Measurements from ENCODE around the gene CRABP2. TPM values are rescaled to one million over a fixed set of nuclear protein-coding genes. Genes with fewer than 3 reads are reported as not detected.

Gene CRABP2
- total RNA-seq, 1 experiment from 2014 or later: 1,115 TPM

DNA sequence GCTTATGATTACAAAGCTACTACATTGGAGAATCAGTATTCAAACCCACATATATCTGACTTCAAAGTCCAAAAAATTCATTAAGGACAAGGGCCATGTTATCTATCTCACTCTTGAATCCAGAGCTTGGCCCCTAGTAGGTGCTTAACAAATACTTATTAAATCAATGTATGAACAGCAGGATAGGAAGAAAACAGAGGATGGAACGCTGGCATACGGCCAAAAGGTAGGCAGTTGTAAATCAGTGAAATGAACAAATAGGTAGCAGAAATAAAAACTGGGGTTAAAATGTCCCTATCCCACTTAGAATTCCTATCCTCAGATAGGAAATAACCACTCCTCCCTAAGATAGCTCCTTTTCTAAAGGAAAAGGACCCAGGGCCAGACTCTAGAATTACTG is 33.5 kb upstream of the CRABP2 start:
- intact Hi-C loops (cut with micrococcal nuclease; ENCODE audit: unreplicated experiment): no loop called here
- Histone ChIP-seq H3K4me1 (ENCODE audit: control insufficient read depth, insufficient read depth, low read length) (peaks cover 22% of the 10 kb centered on the region), H3K36me3 (ENCODE audit: control insufficient read depth, insufficient read depth, low read length) (peaks cover 18% of the 10 kb centered on the region), H3K9me3 (ENCODE audit: control insufficient read depth, insufficient read depth, low read depth, low read length) (no peaks in the 10 kb centered on the region), H3K27me3 (ENCODE audit: control insufficient read depth, insufficient read depth, low read length) (no peaks in the 10 kb centered on the region), H3K27ac (ENCODE audit: low read length) (no peak overlapping the region), H3K4me3 (ENCODE audit: low read depth in 2 of 2, low read length in 2 of 2) (no peak overlapping the region)
- in situ Hi-C loops (cut with HindIII; ENCODE audit: low pct_unique_long_range_greater_than_20kb, low sequenced_read_pairs): no loop called here
- no peak for DNase-seq (ENCODE audit: low read depth, low spot score)
- CTCF ChIA-PET: no interaction called here
- POLR2A ChIA-PET: no interaction called here
- no peak for ATAC-seq
- no TSS peak for BruUV-seq (replicated peaks)
- TF ChIP-seq REST (IDR thresholded peaks at IDR 0.05; ENCODE audit: insufficient read depth in 1 of 2, low read depth in 2 of 2, low read length in 1 of 2) (no peak), SIN3A (IDR thresholded peaks at IDR 0.05; ENCODE audit: borderline replicate concordance, insufficient read depth, low read depth, low read length) (no peak), POLR2AphosphoS5 (IDR thresholded peaks at IDR 0.05; ENCODE audit: low read depth, low read length) (no peak), TCF7L2 (IDR thresholded peaks at IDR 0.05; ENCODE audit: low read depth, low read length) (no peak)
- TF ChIP-seq, protein P1, sequence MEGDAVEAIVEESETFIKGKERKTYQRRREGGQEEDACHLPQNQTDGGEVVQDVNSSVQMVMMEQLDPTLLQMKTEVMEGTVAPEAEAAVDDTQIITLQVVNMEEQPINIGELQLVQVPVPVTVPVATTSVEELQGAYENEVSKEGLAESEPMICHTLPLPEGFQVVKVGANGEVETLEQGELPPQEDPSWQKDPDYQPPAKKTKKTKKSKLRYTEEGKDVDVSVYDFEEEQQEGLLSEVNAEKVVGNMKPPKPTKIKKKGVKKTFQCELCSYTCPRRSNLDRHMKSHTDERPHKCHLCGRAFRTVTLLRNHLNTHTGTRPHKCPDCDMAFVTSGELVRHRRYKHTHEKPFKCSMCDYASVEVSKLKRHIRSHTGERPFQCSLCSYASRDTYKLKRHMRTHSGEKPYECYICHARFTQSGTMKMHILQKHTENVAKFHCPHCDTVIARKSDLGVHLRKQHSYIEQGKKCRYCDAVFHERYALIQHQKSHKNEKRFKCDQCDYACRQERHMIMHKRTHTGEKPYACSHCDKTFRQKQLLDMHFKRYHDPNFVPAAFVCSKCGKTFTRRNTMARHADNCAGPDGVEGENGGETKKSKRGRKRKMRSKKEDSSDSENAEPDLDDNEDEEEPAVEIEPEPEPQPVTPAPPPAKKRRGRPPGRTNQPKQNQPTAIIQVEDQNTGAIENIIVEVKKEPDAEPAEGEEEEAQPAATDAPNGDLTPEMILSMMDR (IDR thresholded peaks at IDR 0.05): no peak

DNA sequence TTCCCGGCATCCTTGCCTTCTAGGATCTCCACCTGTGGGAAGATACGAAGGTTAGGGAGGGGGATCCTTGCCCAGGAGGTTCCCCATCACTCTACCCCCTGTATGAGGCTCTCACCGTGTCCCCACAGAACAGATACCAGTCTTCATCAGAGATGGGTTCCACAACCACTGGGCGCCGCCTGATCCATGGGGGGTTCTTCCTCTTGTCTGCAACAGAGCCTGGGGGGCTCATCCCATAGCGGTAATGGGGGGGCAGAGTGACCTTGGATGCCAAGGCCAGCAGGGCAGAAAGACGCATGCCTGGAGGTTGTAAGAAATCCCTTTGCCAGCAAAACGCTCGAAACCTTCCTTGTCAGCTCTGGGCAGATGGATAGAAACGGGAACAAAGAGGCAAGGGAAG is 33.0 kb upstream of the CRABP2 start:
- DNase-seq (ENCODE audit: low read depth, low spot score) (no peak), ATAC-seq (no peak)
- intact Hi-C loops (cut with micrococcal nuclease; ENCODE audit: unreplicated experiment) (no loop called here), in situ Hi-C loops (cut with HindIII; ENCODE audit: low pct_unique_long_range_greater_than_20kb, low sequenced_read_pairs) (no loop called here)
- no TSS peak for BruUV-seq (replicated peaks)
- H3K4me3 ChIP-seq (ENCODE audit: low read depth in 2 of 2, low read length in 2 of 2): no peak overlapping the region
- no peaks in the 10 kb centered on the region for H3K9me3 ChIP-seq (ENCODE audit: control insufficient read depth, insufficient read depth, low read depth, low read length)
- H3K27ac ChIP-seq (ENCODE audit: low read length): no peak overlapping the region
- H3K36me3 ChIP-seq (ENCODE audit: control insufficient read depth, insufficient read depth, low read length): peaks cover 13% of the 10 kb centered on the region
- ChIA-PET POLR2A (no interaction called here), CTCF (no interaction called here)
- no peaks in the 10 kb centered on the region for H3K27me3 ChIP-seq (ENCODE audit: control insufficient read depth, insufficient read depth, low read length)
- peaks cover 22% of the 10 kb centered on the region for H3K4me1 ChIP-seq (ENCODE audit: control insufficient read depth, insufficient read depth, low read length)
- TF ChIP-seq POLR2AphosphoS5 (IDR thresholded peaks at IDR 0.05; ENCODE audit: low read depth, low read length): no peak
- TF ChIP-seq, protein P1 (IDR thresholded peaks at IDR 0.05): no peak
- TF ChIP-seq REST (IDR thresholded peaks at IDR 0.05; ENCODE audit: insufficient read depth in 1 of 2, low read depth in 2 of 2, low read length in 1 of 2): no peak
- no peak for TF ChIP-seq SIN3A (IDR thresholded peaks at IDR 0.05; ENCODE audit: borderline replicate concordance, insufficient read depth, low read depth, low read length)
- TF ChIP-seq TCF7L2 (IDR thresholded peaks at IDR 0.05; ENCODE audit: low read depth, low read length): no peak

Data from Panc1 (cell line).